GM19372 (cell line): ENCODE data around the gene MAST3.

Experiments used
- ATAC-seq: cut with Tn5 transposase; IDR thresholded peaks from one replicate; pipeline ENCODE4 v1.9.1; 2021; ENCODE audit warnings: mild to moderate bottlenecking, low read depth, moderate library complexity; ENCODE audit not compliant: unreplicated experiment

The MAST3 gene

DNA sequence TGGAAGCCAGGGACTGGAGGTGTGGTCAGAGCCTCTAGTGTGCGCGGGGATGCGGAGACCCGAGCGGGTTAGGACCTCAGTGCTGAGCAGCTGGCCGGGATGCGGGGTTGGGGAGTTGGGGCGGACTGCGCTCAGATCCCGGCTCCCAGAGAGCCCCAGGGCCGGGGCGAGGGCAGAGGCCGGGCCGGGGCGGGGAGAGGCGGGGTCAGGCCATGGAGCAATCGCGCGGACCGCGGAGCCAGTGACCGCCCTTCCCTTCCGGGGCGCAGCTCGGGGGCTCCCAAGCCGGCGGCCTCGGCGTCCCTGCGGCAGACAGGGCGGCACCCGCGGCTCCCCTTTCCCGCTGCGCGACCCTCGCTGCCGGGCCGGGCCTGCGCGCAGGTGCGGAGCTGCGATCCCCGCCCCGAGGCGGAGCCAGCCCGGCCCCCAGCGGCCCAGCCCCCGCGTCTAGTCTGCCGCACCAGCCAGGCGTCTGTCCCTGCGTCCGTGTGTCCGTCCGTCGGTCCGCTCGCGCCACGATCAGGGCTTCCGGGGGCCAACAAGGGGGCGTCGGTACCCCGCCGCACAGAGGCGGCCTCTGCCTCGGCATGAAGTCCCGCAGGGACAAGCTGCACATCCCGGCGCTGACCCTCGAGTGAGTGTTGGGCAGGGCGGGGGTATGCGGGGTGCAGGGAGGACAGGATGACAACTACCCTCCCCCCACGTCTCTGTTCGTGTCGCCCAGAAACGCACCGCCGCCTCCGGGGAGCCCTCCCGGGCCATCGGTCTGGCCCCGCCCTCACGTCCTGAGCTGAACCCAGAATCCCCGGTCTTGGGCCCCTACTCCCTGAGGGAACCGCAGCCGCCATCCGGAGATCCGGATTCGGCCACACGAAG lies 12.4 kb downstream of the MAST3 start:
- ATAC-seq, result no peak

DNA sequence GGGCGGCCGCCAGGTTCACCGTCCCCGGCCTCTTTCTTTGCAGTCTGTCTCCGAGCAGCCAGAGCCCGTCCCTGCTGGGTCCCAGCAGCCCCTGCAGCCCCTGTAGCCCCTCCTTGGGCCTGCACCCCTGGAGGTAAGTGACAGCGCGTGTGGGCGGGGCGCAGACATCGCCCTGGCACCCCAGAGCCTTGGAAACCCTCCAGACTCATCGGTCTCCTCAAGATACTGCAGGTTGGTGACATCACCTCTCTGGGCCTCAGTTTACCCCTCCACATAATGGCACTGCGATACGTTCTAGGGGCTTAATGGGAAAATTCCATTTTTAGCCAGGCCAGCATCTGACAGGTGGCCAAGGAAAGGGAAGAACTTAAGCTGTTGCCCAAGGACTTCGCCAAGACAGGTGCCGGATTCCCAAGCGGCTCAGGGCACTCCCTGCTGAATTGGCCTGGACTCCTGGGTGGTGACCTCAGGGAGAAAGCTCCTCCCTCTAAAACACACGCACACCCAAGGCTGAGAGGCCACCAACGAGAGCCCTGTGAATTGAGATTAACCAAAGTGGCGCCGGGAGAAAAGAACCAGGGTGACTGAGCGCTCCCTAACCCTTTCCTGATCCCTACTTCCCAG lies 13.1 kb downstream of the MAST3 start:
- no peak for ATAC-seq

DNA sequence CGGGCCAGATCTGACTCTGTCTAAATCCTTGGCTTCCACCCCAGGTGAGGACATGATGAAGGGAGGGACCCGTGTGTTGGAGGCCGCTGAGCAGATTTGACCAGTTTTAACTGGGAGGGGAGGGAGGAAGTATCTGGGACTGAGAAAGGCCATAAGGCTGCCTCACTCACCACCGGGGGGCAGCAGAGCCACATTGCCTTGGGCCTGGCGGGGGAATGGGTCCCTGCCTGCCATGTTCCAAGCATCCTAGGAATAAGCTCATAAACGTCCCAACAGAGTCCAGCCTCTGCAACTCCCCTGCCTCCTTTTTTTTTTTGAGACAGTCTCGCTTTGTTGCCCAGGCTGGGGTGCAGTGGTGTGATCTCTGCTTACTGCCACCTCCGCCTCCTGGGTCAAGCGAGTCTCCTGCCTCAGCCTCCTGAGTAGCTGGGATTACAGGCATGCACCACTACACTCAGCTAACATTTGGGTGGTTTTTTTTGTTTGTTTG lies 15.5 kb downstream of the MAST3 start:
- no peak for ATAC-seq

DNA sequence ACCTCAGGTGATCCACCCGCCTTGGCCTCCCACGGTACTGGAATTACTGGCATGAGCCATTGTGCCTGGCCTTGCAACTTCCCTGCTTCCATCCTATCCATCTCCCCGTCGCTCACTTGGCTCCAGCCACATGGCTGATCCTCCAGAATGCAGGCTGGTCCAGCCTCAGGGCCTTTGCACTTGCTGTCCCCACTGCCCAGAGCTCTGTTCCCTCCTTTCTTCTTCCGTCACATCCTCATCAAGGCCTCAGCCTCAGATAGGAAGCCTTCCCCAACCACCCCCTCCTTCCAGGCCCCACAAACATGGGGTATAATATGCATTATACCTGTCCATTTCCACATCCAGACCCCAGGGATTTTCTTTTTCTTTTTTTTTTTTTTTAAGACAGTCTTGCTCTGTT lies 16.2 kb downstream of the MAST3 start:
- no peak for ATAC-seq

DNA sequence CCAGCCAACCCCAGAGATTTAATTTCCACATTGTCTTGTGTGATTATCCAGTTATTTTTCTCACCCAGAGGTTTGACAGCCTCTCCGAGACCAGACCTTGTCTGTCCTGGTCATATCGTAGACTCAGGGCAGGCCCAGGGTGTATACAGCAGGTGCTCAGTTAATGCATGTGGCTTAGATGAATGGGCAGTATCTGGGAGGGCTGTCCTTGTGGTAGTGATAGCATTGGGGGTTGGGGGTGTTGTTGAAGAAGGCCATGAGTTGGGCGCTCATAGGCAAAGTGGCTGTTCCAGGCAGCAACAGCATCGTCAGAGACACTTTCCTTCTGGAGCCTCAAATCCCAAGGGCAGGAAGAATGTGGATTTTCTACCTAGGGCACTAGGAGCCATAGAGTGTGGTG lies 16.9 kb downstream of the MAST3 start:
- no peak for ATAC-seq

DNA sequence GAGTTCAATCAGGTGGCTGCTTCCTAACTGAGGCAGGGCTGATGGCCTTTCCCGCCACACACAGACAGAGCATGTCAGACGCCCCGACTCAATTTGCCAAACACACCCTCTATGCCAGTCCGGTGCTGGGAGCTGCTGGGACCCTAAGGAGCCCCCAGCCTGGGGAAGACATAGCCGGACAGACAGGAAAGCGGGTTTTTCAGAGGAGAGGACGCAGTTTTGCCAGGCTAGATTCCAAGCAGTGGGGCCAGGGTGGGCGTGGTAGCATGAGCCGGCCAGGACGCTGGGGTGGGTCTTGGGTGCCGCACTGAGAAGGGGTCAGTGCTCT lies 19.8 kb downstream of the MAST3 start:
- no peak for ATAC-seq

DNA sequence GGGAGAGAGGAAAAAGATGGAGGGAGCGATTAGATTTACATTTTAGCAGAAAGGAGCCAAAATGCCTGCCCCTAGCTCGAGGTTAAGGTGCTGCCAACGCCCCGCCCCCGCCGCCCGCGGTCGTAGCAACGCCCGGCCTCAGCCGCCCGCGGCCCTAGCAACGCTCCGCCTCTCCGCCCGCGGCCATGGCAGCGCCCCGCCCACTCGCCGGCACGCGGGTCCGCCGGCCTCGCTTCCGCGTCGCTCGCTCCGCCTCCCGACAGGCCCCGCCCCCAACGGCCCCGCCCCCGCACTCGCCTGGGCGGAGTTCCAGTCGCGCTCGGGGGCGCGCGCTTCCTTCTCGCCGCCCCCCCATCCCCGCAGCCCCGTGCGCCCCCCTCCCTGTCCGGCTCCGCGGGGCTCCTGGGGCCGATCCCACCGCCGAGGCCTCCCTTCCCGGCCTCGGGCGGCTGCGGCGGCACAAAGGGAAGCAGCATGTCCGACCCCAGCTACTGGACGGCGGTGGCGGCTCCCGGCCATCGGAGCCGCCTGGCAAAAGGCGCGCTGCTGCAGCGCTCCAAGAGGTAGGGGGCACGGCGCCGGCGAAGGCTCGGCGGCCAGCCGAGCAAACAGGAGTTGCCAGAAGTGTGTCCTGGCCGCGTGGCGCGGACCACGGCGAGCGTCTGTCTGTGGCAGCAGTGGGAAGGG lies 20.3 kb downstream of the MAST3 start:
- peak; percentile 86 for ATAC-seq

DNA sequence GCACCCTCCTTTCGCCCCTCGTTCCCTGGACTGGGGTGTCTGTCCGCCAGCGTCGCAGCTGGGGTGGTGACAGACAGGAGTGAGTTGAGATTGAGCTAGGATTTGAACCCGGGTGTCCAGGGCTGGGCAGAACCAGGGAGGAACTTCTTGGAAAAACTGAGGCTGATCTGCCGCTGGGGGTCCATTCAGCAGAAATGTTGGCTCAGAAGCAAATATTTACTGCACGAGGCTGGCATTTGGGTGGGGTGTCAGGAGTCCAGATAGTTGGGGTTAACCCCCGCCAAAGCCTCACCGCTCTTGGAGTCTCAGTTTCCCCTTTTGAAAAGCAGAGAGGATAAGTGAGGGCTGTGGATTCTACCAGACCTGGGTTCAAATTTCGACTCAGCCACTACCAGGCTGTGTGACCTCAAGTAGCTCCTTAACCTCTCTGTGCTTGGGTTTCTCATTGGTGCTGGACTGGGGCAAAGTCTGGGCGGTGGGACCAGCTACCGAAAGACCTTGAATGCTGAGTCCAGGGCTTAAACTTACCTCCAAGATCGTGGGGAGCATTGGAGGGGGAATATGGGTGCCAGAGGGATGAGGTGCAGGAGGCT lies 20.9 kb downstream of the MAST3 start:
- no peak for ATAC-seq

DNA sequence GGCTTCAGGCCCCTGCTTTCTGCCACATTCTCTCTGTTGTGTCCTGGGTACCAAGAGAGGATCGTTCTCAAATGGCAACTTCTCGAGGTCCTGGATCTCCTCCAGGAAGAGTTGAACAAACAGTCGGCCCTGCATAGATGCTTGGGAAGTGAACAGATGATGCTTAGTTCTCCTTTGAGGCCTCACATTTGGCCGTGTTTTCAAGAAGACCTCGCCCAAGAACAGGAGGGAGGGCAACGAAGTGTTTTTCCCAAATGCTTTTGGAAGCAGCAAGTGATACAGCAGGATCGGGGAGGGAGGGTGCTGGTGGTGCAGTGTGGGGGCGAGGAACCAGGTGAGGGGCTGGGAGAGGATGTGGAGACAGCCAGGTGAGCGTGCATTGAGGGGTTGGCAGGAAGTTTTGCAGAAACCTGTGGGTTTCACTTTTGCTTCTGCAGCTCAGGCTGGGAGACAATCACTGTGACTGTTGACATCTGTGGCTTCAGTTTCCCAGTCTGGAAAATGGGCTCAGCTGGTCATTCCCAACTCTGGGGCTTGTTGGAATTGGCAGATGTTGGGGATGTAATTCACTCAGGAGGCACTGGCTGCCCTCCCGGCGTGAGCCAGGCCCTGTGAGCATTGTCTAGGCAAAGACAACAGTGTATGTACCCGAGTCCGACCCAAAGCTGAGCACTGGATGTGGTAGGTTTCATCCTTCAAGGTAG lies 21.6 kb downstream of the MAST3 start:
- no peak for ATAC-seq

DNA sequence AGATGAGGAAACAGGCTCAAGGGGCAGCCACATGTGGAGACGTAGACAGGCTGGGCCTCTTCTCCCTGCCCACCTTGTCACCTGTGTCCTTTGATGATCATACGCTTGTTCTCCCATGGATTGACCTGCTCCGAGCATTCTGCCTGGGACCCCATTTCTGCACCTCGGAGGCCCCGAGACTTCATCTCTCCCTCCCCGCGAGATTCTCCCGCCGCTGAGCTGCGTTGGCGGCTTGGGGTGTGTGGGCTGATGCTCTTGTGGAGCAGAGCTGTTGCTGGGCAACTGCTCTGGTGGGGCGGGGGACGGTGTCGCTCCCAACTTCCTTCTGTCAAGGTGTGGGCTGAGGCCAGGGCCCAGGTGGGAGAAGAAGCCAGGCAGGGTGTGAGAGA lies 22.1 kb downstream of the MAST3 start:
- ATAC-seq, result no peak

DNA sequence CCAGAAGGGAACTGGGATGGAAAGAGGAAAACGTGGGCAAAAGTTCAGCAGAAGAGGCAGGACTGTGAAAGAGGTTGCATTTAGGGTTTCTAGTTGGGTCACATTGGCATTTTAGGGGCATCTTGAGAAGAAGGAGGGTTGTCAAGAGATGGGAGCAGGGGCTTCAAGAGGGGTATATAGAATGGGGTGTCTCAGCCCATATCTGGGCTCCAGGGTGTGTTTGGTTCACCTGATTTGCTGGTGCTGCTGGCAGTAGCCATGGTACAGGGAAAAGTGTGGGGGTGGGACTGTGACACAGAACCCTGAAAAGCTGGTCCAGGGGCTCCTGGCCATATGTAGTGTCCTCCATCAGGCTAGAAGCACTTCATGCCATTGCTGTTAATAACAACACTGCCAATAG lies 22.5 kb downstream of the MAST3 start:
- no peak for ATAC-seq

DNA sequence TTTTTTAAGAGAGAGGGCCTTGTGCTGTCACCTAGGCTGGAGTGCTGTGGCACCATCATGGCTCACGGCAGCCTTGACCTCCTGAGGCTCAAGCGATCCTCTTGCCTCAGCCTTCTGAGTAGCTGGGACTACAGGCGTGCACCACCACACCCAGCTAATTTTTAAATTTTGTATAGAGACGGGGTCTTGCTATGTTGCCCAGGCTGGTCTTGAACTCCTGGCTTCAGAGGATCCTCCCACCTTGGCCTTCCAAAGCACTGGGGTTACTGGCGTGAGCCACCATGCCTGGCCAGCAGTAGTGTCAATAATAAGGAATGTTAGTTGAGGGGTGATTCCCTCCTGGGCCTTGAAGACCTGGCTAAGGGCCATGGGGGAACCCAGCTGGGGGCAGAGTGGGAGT lies 23.6 kb downstream of the MAST3 start:
- no peak for ATAC-seq

DNA sequence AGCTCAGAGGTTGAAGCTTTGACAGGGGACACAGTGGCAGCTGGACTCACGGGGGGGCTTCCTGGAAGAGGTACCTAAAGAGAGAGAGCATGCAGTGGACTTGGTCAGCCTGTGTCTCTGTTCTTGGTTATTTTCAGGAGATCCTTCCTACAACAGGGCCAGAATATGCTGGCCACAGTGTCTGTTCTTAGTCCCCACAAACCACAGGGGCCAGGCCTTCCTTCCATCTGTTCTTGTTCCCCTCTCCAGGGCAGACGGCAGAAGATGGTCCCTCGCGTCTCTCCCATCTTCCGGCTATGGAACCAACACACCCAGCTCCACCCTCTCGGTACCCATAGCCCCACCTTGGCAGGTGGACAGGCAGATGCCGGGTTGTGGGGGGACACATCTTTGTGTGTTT lies 24.8 kb downstream of the MAST3 start:
- ATAC-seq, result no peak

DNA sequence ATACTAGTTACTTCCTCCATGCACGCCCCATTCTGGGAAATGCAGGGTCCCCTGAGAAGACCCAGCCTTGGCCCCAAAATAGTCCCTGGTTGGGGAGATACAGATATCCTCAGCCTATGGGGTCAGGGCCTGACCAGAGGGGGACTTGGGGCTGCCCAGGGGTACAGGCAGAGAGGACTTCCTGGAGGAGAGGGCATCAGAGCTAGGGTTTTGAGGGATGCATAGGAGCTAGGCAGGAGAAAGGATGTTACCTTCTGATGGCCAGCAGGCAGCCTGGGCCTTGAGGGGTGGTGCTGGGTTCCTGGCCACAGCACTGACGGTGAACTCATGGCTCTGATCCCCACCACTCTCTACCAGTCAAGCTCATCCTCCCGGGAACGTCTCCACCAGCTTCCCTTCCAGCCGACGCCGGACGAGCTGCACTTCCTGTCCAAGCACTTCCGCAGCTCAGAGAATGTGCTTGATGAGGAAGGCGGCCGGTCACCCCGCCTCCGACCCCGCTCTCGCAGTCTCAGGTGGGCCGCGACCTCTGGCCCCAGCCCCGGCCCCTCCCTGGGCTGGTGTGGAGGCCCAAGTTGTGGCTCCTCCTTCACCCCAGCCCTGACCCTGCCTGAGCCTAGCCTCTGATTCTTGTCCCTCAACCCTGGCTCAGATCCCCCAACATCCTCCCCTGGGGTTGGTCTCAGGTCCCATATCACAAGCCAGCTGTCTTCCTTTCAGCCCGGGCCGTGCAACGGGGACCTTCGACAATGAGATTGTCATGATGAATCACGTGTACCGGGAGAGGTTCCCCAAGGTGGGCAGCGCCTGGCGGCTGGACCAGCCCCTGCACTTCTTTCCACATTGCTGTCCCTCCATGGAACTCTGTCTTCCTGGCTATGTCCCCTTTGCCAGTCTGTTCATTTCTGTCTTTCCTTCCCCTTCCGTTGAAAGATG lies 25.6 kb downstream of the MAST3 start:
- ATAC-seq, result no peak

DNA sequence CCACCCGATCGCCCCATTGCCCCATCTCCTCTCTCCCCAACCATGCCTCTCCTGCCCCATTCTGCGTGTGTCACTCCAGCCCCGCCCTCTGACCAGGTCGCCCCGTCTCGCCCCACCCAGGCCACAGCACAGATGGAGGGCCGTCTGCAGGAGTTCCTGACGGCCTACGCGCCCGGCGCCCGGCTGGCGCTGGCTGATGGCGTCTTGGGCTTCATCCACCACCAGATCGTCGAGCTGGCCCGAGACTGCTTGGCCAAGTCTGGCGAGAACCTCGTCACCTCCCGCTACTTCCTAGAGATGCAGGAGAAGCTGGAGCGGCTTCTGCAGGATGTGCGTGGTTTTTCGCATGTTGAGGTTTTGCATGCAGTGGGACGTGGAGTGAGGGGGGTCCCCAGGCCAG lies 26.2 kb downstream of the MAST3 start:
- ATAC-seq, result no peak

DNA sequence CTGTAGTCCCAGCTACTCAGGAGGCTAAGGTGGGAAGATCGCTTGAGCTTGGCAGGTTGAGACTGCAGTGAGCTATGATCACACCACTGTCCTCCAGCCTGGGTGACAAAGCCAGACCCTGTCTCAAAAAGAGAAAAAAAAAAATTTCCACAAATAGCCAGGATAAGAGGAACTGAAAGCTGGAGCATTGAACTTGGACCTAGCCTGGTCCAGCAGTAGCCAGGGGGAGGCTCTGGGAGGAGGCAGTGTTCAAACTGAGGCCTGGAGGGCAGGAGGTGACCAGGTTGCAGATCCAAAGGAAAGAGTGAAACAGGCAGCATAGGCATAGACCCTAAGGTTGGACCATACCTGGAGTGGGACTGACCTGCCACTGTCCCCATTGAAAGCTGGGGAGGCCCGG lies 28.5 kb downstream of the MAST3 start:
- ATAC-seq, result no peak

DNA sequence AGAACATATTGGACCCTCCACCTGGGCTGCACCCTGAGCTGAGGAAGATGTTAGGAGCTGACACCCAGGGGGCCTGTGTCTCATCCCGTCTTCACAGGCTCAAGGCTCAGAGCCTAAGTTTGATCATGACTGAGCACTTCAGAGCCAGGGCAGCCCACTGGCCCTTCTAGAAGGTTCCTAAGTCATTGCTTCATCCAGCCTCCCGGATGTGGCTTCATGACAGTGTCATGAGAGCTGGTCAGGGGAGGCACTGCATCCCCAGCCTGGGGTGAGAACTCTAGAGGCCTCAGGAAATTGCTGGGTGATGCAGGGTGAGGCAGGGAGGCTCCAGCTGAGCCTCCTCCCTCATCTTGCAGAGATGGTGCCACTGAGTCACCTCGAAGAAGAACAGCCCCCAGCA lies 30.5 kb downstream of the MAST3 start:
- no peak for ATAC-seq

DNA sequence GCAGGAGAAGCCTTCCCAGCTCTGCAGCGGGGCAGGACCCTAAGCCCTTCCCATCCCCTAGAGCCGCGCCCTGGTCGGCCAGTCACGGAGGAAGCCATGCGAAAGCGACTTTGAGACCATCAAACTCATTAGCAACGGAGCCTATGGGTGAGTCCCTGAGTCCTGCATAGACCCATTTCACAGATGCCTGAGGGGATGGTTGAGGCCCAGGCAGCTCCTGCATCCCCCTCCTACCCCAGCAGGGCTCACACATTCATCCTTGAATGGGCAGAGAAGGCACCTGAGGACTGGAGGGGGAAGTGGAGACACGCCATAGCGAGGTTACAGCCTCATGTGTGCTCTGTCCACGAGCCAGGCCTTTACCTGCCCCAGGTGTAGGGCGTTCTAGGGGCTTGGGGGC lies 31.2 kb downstream of the MAST3 start:
- no peak for ATAC-seq

DNA sequence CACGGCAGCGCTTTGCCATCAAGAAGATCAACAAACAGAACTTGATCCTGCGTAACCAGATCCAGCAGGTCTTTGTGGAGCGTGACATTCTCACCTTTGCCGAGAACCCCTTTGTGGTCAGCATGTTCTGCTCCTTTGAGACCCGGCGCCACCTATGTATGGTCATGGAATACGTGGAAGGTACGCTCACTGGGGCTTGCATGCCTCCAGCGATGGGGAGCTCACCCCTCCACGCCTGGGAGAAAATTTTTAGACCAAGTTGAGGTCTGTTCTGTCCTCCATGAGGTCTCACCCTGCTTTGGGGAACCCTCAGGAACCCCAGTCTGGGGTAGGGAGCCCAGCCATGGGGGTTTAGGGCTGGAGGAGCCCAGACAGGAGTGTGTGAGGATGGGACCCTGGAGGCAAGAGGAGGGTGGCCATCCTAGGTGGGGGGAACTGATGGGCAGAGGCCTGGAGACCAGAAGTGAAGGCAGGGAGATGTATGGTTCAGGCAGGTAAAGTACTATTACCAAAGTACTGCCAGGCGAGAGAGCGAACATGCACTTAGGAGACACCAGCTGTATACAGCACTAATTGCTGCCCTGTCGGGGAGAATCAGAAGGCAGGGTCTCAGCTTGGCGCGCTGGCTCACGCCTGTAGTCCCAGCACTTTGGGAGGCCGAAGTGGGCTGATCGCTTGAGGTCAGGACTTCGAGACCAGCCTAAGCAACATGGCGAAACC lies 33.1 kb downstream of the MAST3 start:
- no peak for ATAC-seq
